Activated CD4-positive, alpha-beta T cell treated with anti-CD3 and anti-CD28 coated beads, Interleukin-2, amount 50 U/mL, for 16 hours (primary cell): Measurements from ENCODE around the gene ANK2.
"Not testable (repeated sequence)": the region's sequence is repeated elsewhere in the genome, so short reads cannot be mapped to it uniquely, and the experiment has no call there.

Experiments used
- DNase-seq: peaks from one replicate; pipeline ENCODE4 v3.0.0-alpha.2; 2020

The ANK2 gene

DNA sequence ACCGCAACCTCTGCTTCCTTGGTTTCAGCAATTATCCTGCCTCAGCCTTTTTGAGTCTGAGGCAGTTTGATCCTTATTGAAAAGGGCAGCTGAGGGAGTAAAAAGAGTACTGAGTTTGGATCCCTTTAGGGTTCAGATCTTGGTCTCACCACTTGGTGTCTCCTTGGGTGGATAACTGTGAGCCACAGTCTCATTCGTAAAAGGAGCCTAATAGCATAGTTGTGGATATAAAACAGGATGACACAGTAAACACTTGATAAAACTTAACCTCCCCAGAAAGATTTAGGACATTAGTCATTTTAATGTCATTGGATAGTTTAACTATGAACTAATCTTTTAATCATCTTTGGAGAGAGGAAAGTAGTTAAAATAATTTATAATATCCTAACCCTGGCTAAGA is 173.0 kb downstream of the ANK2 start:
- DNase-seq, result no peak

DNA sequence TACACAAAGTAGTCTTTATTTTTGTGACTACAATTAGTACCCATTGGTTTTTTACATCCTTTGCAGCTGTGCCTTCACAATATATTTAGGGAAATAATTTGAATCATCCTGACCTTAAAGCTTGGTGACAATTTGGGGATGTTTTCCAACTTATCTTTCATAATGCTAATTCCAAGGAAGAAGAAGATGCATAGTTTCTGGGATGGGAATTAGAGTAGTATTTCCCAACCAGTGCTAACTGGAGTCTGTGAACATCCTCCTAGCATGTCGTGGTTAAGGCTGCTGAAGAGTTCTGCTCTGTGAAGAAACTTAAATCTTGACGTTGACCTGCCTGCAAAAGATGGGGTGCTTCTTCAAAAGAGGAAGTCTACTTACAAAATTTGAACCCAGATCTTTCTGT is 173.5 kb downstream of the ANK2 start:
- no peak for DNase-seq

DNA sequence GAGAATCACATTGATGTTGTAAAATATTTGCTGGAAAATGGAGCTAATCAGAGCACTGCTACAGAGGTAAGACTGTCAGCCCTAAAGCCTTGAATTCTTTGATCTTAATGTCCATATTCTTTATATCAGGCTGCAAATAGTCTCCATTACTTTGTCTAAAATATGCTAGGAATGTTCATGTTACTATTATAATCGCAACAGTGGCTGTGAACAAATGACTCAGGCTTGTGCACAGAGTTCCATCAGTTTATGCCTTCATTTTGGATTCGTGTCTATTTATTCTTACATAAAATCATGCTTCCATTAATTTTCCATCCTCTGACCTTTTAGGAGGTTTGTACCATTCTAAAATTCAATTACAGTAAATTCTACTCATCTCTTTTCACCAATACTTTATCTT is 182.7 kb downstream of the ANK2 start:
- DNase-seq, result no peak

DNA sequence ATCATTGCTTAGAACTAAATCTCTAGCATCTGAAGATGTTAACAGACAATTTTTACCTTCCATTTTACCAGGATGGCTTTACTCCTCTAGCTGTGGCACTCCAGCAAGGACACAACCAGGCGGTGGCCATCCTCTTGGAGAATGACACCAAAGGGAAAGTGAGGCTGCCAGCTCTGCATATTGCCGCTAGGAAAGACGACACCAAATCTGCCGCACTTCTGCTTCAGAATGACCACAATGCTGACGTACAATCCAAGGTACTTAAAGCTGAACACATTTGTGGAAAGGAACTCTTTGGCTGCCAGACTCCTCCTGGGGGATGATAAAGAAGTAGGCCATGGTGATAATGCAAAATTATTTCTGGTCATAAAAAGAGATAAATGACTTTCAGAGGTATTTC is 187.5 kb downstream of the ANK2 start:
- no peak for DNase-seq

DNA sequence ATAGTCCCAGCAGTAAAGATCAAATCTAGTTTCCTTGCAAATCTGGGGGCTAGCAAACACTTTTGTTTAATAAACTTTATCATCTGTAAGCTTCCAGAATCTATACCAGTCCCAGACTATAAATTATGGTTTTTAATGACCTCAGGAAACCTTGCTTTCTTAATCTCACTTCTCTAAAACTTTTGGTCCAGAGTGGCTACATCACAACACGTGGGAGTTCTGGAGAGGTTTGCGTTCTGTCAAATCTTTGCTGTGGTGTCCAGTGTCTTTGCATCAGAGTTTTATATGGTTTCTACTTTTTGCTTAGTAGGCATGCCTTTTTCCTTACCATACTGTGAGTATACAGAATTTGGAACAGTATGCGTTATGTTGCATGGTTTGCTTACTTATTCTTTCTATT is 193.9 kb downstream of the ANK2 start:
- DNase-seq, result no peak

DNA sequence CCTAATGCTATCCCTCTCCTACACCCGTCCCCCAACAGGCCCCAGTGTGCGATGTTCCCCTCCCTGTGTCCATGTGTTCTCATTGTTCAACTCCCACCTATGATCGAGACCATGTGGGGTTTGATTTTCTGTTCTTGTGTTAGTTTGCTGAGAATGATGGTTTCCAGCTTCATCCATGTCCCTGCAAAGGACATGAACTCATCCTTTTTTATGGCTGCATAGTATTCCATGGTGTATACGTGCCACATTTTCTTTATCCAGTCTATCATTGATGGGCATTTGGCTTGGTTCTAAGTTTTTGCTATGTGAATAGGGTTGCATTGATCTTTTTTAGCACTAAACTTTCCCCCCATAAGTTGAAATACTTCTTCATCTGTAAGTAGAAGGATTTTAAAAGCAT is 195.3 kb downstream of the ANK2 start:
- not testable (repeated sequence) for DNase-seq

DNA sequence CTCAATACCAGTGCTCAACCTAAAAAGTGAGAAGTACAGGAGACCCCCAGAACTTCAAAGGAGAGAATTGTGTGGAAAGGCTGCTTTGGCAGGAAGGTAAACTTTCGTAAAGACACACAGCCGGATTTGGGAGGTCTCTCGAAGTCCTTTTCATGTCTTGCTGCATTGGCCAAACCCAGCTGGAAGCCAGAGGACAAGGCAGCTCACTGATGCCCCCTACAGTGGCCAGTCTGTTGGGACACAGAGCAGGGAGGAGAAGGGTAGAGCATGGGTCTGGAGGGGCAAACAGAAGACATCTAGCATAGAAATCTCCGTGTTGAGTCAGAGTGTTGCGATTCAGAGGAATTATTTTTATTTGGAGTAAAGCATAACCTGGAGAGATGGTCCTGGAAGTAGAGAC is 198.9 kb downstream of the ANK2 start:
- DNase-seq, result no peak

DNA sequence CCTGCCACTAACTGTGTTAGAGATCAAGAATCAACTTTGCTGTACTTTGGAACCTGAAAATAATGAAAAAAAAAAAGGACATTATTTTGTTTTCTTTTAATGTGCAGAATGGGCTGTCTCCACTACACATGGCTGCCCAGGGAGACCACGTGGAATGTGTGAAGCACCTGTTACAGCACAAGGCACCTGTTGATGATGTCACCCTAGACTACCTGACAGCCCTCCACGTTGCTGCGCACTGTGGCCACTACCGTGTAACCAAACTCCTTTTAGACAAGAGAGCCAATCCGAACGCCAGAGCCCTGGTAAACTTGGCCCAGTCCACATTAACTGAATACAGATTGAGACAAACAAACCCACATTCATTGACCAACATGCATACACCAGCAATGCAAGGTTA is 206.2 kb downstream of the ANK2 start:
- no peak for DNase-seq

DNA sequence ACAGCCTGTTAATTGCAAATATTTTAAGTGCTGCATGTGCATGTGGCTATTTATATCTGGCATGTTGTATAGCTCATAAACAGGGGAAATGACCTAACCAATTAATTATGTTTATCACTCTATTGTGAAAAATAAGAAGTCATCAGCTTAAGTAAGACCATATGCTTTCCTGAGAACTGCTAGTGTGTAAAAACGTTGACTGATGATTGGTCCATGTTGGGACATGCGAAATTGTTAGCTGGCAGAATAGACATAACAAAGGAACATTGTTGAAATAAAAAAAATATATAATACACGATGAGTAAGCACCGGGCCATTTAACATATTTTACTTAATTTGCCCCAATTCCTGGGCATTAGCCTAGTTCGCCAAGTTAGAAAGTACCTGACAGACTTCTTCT is 207.5 kb downstream of the ANK2 start:
- no peak for DNase-seq

DNA sequence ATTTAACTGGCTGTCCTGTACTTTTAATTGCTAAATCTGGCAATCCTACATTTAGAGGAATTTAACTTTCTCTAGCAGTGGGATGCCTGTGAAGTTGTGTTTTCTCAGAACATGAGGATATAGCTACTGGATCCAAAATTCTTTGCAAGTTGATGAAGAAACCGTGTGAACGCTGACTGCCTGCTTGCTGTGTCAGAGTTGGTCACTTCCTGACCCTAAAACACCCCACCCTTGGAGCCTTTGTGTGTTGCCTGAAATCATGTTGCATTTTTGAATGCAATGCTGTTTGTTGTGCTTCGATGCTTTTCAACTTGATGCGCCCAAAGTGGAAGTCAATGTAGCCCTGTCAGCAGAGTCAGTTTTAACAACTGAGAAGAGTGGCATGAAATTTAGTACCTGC is 211.2 kb downstream of the ANK2 start:
- DNase-seq, result no peak

DNA sequence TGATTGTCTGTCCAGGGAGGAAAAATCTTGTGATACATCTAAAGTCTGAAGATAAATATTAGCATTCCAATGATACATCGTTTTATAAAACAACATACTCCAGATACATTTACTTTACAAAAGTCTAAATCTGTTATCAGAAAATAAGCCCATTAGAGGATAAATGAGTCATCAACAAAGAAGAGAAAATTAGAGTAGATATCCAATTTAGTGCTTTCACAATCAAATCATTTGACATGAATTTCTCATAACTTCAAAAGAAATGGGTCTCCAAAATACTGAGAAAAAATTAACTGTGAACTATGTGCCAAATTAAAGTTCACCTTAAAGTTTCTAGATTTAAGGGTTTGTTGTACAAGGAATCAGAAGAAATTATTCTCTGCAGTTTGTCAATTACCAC is 213.8 kb downstream of the ANK2 start:
- no peak for DNase-seq

DNA sequence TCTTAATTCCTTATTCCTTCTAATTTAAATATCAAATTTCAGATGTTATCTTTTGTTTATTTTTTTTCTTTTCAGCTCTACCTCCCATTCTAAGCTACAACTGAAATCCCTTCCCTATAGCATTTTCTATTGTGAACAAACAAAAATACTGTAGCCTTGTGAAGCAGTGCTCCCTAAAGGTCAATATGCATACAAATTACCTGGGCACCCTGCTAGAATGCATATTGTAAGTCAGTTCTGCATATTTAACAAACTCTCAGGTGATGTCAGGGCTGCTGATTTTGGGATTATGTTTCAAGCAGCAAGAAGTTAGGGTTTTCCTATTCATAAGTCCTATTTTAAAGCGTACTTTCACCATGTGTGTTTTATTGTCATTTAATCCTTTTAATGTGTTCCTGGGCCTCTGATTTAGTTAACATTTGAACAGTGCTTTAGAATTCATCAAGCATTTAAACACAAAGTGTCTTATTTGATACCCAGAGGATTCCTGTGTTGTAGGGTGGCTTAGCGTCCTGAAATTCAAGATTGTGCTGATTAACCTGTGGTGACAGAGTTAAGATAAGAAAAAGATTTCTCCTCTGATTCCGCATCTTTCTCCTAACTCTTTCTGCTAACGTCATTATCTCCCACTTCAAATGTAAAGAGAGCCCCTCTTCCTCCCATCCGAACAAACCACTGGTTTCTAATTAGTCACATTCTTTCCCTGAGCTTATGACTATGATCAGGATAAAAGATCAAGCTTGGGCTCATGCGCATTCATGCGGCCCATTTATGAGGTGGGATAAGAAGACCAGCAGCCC is 221.3 kb downstream of the ANK2 start:
- DNase-seq, result no peak

DNA sequence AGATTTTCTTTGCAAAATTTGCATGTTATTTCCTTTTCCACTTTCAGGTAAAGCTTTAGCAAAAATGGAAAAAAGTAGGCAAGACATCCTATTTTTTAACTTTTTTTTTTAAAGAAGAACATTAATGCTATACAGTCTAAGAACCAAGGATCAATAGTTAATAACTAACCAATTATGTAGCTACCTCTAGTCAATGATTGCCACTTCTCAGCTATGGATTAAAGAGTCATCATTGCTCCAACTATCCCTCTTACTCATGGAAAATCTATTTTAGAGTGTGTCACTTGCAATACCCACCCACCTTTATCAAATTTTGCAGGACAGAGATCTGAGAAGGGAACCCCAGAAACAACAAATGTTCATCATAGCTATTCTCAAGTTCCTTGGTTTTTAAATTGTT is 223.1 kb downstream of the ANK2 start:
- DNase-seq, result no peak

DNA sequence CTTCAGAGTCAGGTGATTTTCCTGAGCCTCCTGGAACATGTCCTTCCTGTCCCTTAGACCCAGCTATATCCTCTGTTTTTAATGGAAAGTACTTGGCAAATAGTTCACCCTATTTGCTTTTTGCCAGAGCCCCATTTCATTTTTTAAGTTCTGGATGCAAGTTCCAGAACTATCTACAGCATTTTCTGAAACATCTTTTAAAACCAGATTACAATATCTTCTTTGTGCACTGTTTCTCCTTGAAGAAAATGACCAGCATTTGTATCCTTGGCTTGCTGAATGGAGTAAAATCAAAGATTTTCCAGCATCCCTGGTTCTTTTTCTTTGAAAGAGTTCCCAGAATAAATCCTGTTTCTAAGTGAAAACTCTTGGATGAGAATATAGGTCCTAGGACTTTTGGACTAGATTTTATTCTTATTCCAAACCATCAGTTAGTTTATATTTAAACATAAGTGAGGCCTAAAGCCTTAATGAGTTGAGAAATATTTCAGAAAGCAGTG is 224.3 kb downstream of the ANK2 start:
- DNase-seq, result no peak

DNA sequence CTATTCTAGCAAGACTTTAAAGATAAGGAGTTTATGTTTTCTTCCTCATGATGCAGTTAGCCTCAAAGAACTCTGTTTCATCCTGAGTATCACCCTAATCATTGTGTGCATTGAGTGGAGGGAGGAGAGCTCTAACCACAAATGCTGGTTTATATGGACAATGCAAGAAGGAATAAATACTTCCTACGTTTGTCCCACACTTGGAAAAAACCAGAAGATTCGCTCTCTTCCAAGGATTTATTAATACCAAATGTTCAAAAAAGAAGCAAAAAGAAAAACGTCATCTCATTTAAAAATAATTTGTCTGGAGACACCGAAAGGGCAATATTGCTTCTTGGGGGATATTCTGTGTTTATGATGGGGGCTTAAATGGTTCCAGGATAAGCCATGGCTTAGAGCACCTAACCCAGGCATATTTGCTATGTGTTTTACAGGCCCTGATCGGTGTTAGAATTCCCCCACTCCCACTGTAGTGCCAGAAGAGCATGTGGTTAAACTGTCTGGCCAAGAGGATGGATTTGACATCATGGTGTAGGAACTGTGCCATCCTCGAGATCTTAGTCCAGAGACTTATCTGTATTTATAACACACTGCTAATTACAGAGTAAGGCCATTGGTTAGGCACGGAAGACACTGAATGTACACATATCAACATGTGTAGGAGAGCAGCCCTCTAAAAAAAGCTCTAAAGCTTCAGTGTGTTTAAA is 227.2 kb downstream of the ANK2 start:
- no peak for DNase-seq

DNA sequence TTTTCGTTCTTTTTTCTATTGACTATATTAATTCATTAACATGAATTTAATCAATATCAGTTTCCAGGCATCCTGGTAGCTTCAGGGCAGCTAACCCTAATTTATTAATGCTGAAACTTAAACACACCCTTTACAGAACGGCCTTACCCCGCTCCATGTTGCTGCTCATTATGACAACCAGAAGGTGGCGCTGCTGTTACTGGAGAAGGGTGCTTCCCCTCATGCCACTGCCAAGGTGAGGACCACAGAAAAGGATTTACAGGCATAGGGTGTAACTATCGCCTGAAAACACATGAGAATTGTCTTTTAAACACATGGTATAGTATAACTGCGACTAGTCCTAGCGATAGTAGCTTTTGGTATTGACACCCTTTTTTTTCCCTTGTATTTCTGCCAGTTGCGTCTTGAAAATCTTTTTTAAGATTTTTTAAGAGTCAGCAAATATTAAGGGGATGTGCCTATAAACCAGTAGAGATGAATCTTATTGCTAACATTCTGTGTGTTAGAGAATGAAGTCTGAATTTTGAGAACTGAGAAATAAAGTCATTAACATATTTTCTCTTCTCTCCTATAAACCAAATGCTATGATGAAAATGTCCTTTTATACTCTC is 229.0 kb downstream of the ANK2 start:
- peak; percentile 71 for DNase-seq

DNA sequence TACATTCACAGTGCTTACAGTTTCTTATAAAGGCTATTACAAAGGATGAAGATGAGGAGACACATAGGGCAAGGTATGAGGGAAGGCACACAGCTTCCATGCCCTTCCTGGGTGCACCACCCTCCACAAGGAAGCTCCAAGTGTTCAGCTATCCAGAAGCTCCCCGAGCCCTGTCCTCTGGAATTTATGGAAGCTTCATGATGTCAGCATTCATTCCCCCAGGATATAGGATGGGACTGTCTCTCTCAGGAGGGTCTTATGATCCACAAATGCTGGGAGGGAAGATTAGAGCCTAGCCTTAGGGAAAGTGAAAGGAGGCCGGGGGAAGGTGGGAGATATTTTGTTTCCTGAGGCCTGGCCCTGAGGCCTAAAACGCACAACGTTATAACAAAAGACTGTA is 236.0 kb downstream of the ANK2 start:
- DNase-seq, result no peak

DNA sequence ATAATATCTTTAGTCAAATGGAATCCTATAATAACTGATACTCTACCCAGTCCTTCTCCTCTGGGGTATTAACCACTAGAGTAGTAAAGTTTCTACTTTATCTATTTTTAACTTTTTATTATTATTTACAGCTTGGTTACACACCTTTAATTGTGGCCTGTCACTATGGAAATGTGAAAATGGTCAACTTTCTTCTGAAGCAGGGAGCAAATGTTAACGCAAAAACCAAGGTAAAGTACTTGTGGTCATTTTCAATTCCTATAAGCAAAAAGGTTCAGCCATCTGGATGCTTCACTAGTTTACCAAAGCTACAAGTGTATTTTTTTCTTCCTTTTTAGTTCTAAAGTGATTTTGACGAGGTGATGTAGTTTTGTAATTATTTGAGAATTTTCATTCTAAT is 238.8 kb downstream of the ANK2 start:
- DNase-seq, result no peak

DNA sequence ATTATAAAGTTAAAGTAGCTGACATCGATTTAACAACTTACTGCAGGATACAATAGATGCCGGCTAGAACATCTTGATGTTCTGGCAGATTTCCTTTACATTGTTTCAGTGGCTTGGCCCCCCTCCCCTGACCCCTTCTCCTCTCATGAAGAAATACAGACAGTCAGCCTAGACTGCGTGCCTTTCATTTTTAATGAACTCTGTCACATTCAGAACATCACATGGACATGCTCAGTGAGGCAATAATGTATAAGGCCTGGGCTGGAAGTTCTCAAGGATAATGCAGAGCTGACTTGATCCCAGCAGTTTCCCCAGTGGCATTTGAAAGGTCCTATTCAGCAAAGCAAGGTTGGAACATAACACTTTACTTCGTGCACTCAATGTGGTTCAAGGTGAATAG is 239.2 kb downstream of the ANK2 start:
- DNase-seq, result no peak

DNA sequence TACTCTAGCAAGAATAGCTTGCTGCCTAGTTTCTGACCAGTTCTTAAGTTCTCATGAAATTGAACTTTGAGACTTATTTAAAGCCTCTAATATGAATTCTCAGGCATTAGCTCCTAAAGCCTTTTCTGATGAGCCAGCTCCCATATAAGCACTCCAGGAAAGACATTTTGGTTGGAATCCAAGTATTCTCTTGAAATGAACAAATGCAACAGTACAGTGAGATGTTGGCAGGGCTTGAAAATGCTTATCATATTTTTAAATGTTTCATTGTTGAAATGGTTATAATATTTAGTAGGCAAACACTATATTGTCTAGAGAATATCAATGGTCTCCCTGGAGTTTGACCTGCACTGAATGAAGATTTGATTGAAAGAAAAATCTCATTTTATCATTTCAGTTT is 240.3 kb downstream of the ANK2 start:
- DNase-seq, result no peak

DNA sequence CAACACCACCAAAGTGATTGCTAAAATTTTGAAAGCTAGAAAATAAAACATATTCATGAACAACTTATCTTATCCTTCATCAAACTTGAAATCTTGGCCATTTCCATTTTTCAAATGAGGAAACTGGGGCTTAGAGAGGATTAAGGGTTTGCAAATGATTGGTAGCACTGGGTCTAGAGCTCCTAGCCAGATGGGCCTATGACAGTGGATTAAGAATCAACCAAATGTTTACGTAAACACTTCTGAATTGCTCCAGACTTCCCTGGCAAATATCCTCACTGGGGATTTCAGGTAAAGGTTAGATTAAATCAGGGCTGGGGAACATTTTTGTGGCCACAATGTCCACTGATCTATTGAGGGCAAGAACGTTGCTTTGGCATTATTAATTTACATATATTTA is 241.2 kb downstream of the ANK2 start:
- DNase-seq, result no peak

DNA sequence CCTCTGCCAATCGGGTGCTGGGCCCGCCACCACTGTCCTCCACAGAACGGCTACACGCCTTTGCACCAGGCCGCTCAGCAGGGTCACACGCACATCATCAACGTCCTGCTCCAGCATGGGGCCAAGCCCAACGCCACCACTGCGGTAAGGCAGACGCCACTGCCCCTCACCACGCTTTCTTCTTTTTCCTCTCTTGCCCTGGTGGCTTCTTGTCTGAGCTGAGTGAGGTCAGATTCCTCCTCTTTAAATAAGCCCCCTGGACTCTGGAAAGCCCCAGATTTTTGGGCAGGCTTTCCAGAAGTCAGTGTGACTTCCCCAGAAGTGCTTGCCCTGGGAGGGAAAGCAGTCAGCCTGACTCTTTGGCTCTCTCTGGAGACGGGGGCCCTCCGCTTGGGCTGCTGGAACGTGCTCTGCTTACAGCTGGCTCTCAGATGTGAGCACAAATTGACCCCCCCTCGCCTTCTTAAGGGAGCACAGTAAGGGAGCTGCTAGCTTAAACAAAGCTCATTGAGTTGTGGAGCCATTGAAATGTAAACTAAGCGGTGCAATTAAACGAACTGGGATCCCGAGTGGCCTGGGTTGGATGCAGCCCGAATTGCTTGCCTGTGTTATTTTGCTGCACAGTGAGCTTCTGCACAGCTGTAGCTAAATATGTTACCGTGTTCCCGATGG is 243.1 kb downstream of the ANK2 start:
- DNase-seq, result no peak

DNA sequence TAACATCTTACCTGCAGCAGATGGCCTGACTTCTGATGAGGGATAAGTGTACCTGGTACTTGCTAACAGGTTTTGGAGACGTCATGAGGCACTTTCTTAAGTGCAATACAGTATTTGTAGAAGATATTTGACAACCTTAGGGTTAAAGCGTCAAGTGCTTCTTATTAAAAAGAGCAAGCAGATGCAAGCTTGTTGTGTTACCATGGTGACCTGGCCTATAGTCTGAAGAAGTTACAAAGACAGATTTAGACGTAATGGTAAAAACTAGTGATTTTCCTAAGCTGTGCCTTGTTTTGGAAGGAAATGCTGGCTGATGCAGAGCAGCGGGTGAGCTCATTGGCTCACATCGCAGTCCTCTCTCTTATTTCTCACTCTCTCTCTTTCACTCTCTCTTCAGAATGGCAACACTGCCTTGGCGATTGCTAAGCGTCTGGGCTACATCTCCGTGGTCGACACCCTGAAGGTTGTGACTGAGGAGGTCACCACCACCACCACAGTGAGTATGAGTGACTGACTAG is 243.6 kb downstream of the ANK2 start:
- DNase-seq, result no peak
